HepG2 (cell line): ENCODE results near the gene ZFHX3. TPM values are rescaled to one million over a fixed set of nuclear protein-coding genes. Genes with fewer than 3 reads are reported as not detected.

Source experiments
- CHD4 ChIP-seq: fragments of 200-600 bp; sonication (generic); IDR thresholded peaks from 2 replicates; pipeline ENCODE4 v1.7.0; 2017; ENCODE audit warnings: mild to moderate bottlenecking, low read length, borderline replicate concordance
- HDAC6 ChIP-seq: fragments of 200-600 bp; sonication (generic); IDR thresholded peaks from 2 replicates; pipeline ENCODE4 v1.7.0; 2017; ENCODE audit warnings: mild to moderate bottlenecking, antibody characterized with exemption, low read length, low read depth
- HMGA1 ChIP-seq: sonication (generic); formaldehyde crosslinking; conservative IDR thresholded peaks from 2 replicates; pipeline ENCODE4 v1.4.0; 2020; ENCODE audit warnings: missing genetic modification reagents
- IRX3 ChIP-seq: sonication (generic); formaldehyde crosslinking; IDR thresholded peaks from 2 replicates; pipeline ENCODE4 v1.8.1; 2023; ENCODE audit warnings: mild to moderate bottlenecking, low read depth, missing genetic modification reagents, borderline replicate concordance
- JDP2 ChIP-seq: sonication (generic); formaldehyde crosslinking; IDR thresholded peaks from 2 replicates; pipeline ENCODE4 v1.8.1; 2022; ENCODE audit warnings: missing genetic modification reagents, borderline replicate concordance
- KLF13 ChIP-seq: sonication (generic); formaldehyde crosslinking; IDR thresholded peaks from 2 replicates; pipeline ENCODE4 v1.4.0; 2020; ENCODE audit warnings: mild to moderate bottlenecking, missing genetic modification reagents
- KMT2A ChIP-seq: sonication (generic); formaldehyde crosslinking; IDR thresholded peaks from 2 replicates; pipeline ENCODE4 v1.4.0; 2020; ENCODE audit warnings: missing genetic modification reagents
- MLLT10 ChIP-seq: sonication (generic); formaldehyde crosslinking; IDR thresholded peaks from 2 replicates; pipeline ENCODE4 v1.4.0; 2020; ENCODE audit warnings: missing genetic modification reagents
- NR2F2 ChIP-seq: IDR thresholded peaks from 2 replicates; pipeline ENCODE4 v1.6.1; 2012; ENCODE audit warnings: low read depth, inconsistent platforms, borderline replicate concordance
- SMAD3 ChIP-seq: sonication (generic); formaldehyde crosslinking; IDR thresholded peaks from 2 replicates; pipeline ENCODE4 v1.4.0; 2020; ENCODE audit warnings: missing genetic modification reagents
- SRF ChIP-seq: IDR thresholded peaks from 2 replicates; pipeline ENCODE4 v1.6.1; 2011; ENCODE audit warnings: mild to moderate bottlenecking, low read depth, low read length, moderate library complexity
- YEATS4 ChIP-seq: sonication (generic); formaldehyde crosslinking; IDR thresholded peaks from 2 replicates; pipeline ENCODE4 v1.4.0; 2020; ENCODE audit warnings: missing genetic modification reagents, borderline replicate concordance
- ZNF30 ChIP-seq: sonication (generic); formaldehyde crosslinking; IDR thresholded peaks from 2 replicates; pipeline ENCODE4 v1.5.0; 2020; ENCODE audit warnings: mild to moderate bottlenecking, missing genetic modification reagents
- ZNF558 ChIP-seq: sonication (generic); formaldehyde crosslinking; IDR thresholded peaks from 2 replicates; pipeline ENCODE4 v1.9.0; 2022; ENCODE audit warnings: mild to moderate bottlenecking, missing genetic modification reagents, borderline replicate concordance
- ZNF710 ChIP-seq: sonication (generic); formaldehyde crosslinking; IDR thresholded peaks from 2 replicates; pipeline ENCODE4 v1.5.0; 2020; ENCODE audit warnings: mild to moderate bottlenecking, missing genetic modification reagents, borderline replicate concordance
- ZNF773 ChIP-seq: sonication (generic); formaldehyde crosslinking; IDR thresholded peaks from 2 replicates; pipeline ENCODE4 v1.4.0; 2020; ENCODE audit warnings: missing genetic modification reagents, borderline replicate concordance
- ZNF775 ChIP-seq: sonication (generic); formaldehyde crosslinking; IDR thresholded peaks from 2 replicates; pipeline ENCODE4 v1.4.0; 2020; ENCODE audit warnings: missing genetic modification reagents, mild to moderate bottlenecking, moderate library complexity, borderline replicate concordance
- ZNF891 ChIP-seq: sonication (generic); formaldehyde crosslinking; IDR thresholded peaks from 2 replicates; pipeline ENCODE4 v1.5.0; 2020; ENCODE audit warnings: mild to moderate bottlenecking, missing genetic modification reagents
- polyA plus RNA-seq, 8 experiments: library from polyadenylated mRNA; depleted of rRNA in 3 of 8; stranded (reverse) in 7 of 8; unstranded in 1 of 8; fragments of >200 nt; fragmentation: Illumina TruSeq in 4 of 8; extraction: Trizol in 4 of 8; gene quantifications; 2 replicates each; pipeline versions ENCODE4 v1.2.1 to v1.2.3, GENCODE V29; 2011 to 2016; ENCODE audit warnings: low read depth in 4 of 8, missing spikeins in 1 of 8, mixed read lengths in 1 of 8; ENCODE audit not compliant: insufficient read depth in 1 of 8
- total RNA-seq, 5 experiments: library from RNA; depleted of rRNA; stranded (reverse); fragments of >200 nt; fragmentation: Illumina TruSeq; extraction: Trizol; gene quantifications; 2 replicates each; pipeline ENCODE4 v1.2.3, GENCODE V29; 2016; ENCODE audit warnings: low read depth in 1 of 5
- TF ChIP-seq, protein P1 (sequence below): sonication (generic); formaldehyde crosslinking; IDR thresholded peaks from 2 replicates; pipeline ENCODE4 v1.5.0; 2020; ENCODE audit warnings: mild to moderate bottlenecking, low read depth, missing genetic modification reagents, borderline replicate concordance
- TF ChIP-seq, protein P2 (sequence below): sonication (generic); formaldehyde crosslinking; IDR thresholded peaks from 2 replicates; pipeline ENCODE4 v1.5.0; 2020; ENCODE audit warnings: mild to moderate bottlenecking, missing genetic modification reagents

The ZFHX3 gene
- total and polyA plus RNA-seq, 2 of the 13 experiments (the other 11 are each of a cell fraction or from before 2014, with no cell fraction given): 5.0 to 6.0 TPM

DNA sequence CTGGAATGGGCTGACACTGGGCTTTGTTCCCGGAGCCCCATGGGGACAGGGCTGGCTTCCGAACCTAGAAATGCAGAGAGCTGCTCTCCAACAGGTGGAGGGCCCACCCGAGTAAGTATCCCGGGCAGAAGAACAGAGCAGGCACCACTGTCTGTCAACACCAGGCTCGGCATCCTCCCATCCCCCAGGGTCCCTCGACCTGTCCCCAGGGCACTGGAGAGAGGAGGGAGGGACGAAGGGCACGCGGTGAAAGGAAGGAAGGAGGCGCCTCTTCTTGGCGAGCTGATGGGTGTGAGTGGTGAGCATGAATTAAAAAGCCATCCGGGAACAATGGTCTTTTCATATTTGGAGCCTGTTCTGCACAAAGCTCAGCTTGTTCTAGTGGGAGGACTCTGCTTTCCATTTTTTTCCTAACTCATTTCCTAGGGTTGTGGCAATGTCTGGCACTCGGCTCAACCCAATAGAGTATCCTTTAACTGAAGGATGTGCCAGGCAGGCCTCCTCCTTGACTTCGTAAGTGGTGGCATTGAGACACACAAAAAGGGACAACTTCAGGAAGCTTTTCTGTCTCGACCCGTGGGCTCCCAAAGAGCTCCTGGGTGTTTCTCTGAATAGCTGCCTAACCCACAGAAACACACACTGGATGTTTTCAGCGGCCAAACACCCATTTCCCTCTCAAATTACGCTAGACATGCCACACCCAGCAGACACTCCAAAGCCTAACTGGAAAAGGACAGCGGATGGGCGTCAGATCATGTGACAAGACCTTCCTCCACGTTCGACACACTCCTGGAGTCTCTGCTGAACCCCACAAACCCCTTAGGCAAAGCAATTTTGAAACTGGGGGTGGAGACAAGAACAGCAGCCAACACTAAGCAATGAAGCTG lies 47.7 kb downstream of the ZFHX3 start (continued):
- TF ChIP-seq KMT2A: peak; percentile 52
- TF ChIP-seq, protein P1, sequence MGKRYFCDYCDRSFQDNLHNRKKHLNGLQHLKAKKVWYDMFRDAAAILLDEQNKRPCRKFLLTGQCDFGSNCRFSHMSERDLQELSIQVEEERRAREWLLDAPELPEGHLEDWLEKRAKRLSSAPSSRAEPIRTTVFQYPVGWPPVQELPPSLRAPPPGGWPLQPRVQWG (CRISPR knock-in tag): no peak
- no peak for TF ChIP-seq JDP2 (CRISPR knock-in tag)
- peak; percentile 47; the same call in 1 of the 2 replicates for TF ChIP-seq SMAD3
- no peak for TF ChIP-seq ZNF30 (CRISPR knock-in tag)
- no peak for TF ChIP-seq YEATS4 (CRISPR knock-in tag)
- 0 out of 2 replicates have a peak, but pooled peaks have one; percentile 51 for TF ChIP-seq ZNF891 (CRISPR knock-in tag)
- TF ChIP-seq CHD4: no peak
- TF ChIP-seq, protein P2, sequence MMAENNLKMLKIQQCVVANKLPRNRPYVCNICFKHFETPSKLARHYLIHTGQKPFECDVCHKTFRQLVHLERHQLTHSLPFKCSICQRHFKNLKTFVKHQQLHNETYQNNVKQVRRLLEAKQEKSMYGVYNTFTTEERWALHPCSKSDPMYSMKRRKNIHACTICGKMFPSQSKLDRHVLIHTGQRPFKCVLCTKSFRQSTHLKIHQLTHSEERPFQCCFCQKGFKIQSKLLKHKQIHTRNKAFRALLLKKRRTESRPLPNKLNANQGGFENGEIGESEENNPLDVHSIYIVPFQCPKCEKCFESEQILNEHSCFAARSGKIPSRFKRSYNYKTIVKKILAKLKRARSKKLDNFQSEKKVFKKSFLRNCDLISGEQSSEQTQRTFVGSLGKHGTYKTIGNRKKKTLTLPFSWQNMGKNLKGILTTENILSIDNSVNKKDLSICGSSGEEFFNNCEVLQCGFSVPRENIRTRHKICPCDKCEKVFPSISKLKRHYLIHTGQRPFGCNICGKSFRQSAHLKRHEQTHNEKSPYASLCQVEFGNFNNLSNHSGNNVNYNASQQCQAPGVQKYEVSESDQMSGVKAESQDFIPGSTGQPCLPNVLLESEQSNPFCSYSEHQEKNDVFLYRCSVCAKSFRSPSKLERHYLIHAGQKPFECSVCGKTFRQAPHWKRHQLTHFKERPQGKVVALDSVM (CRISPR knock-in tag): no peak
- TF ChIP-seq MLLT10: no peak
- no peak for TF ChIP-seq IRX3 (CRISPR knock-in tag)
- no peak for TF ChIP-seq HMGA1 (CRISPR knock-in tag)
- no peak for TF ChIP-seq ZNF773 (CRISPR knock-in tag)
- no peak for TF ChIP-seq ZNF775 (CRISPR knock-in tag)
- peak; percentile 11; the same call in 1 of the 2 replicates for TF ChIP-seq ZNF710
- TF ChIP-seq HDAC6: no peak
- TF ChIP-seq NR2F2: no peak
- no peak for TF ChIP-seq SRF
- no peak for TF ChIP-seq ZNF558
- no peak for TF ChIP-seq KLF13 (CRISPR knock-in tag)
